ENCODE results near the gene EMP1.

The EMP1 gene

DNA sequence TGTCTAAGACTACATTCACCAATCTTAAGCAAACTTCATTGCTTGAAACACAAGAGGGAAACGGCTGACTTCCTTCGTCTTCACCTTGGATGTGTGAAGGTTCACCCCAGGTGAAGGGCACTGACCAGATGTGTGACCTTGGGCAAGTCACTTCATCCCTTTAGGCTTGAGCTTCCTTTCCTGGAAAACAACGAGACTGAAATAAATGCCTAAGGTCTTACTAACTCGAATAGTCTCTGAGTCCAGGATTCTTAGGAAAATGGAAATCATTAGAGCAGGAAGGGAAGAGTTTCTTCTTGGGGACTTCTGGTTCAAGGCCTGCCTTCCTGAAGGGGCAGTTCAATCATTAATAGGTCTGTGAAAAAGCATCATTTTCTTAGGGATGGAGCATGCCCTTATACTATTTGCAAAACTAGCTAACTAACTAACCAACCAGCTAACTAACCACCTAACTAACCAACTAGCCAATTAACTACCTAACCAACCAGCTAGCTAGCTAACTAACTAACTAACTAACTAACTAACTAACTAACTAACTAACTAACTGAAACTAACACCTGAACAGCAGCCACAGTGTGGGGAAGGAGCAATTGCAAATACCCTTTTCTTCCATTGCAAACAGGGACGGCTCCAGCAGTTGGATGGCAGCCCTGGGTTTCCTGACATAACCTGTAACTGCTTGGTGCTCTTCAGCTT is 31.5 kb upstream of the EMP1 start:
- no peaks in the 10 kb centered on the region for H3K79me2 ChIP-seq (ENCODE audit: insufficient read depth, low read length)
- no peaks in the 10 kb centered on the region for H3K9me2 ChIP-seq (ENCODE audit: low read depth, low read length)
- no peaks in the 10 kb centered on the region for H4K20me1 ChIP-seq (ENCODE audit: insufficient read depth, low read length)
- no peaks in the 10 kb centered on the region for H3K36me3 ChIP-seq (ENCODE audit: insufficient read depth, low read length)
- no peak overlapping the region for H3K4me2 ChIP-seq (ENCODE audit: low read length)
- 0 out of 2 replicates have a peak, but pooled peaks cover 4% of the 10 kb centered on the region for H3K27me3 ChIP-seq (ENCODE audit: insufficient read depth, low read length)
- H3K4me3 ChIP-seq (ENCODE audit: low read depth, low read length, poor library complexity, severe bottlenecking): no peak overlapping the region
- no peak overlapping the region for H2AFZ ChIP-seq (ENCODE audit: low read length)
- no peaks in the 10 kb centered on the region for H3F3A ChIP-seq (ENCODE audit: insufficient read depth, low read length)
- no peaks in the 10 kb centered on the region for H3K4me1 ChIP-seq (ENCODE audit: insufficient read depth, low read length, severe bottlenecking)
- TF ChIP-seq CTCF (IDR thresholded peaks at IDR 0.05; ENCODE audit: low read length) (no peak), EZH2 (IDR thresholded peaks at IDR 0.05; ENCODE audit: borderline replicate concordance, low read length) (no peak)
- no peaks in the 10 kb centered on the region for H3K9me3 ChIP-seq (ENCODE audit: low read length)
- no peak overlapping the region for H3K27ac ChIP-seq (ENCODE audit: low read depth, low read length, poor library complexity, severe bottlenecking)
- no peak overlapping the region for H3K9ac ChIP-seq (ENCODE audit: low read length)

- Histone ChIP-seq H4K20me1 (ENCODE audit: insufficient read depth, low read length) (no peaks in the 10 kb centered on the region), H3F3A (ENCODE audit: insufficient read depth, low read length) (no peaks in the 10 kb centered on the region), H3K9me2 (ENCODE audit: low read depth, low read length) (no peaks in the 10 kb centered on the region), H3K27me3 (ENCODE audit: insufficient read depth, low read length) (0 out of 2 replicates have a peak, but pooled peaks cover 4% of the 10 kb centered on the region), H3K4me1 (ENCODE audit: insufficient read depth, low read length, severe bottlenecking) (no peaks in the 10 kb centered on the region), H3K4me3 (ENCODE audit: low read depth, low read length, poor library complexity, severe bottlenecking) (no peak overlapping the region), H3K9me3 (ENCODE audit: low read length) (no peaks in the 10 kb centered on the region), H3K4me2 (ENCODE audit: low read length) (no peak overlapping the region), H3K36me3 (ENCODE audit: insufficient read depth, low read length) (no peaks in the 10 kb centered on the region), H3K9ac (ENCODE audit: low read length) (no peak overlapping the region), H3K27ac (ENCODE audit: low read depth, low read length, poor library complexity, severe bottlenecking) (no peak overlapping the region), H3K79me2 (ENCODE audit: insufficient read depth, low read length) (no peaks in the 10 kb centered on the region), H2AFZ (ENCODE audit: low read length) (no peak overlapping the region)
- TF ChIP-seq CTCF (IDR thresholded peaks at IDR 0.05; ENCODE audit: low read length) (no peak), EZH2 (IDR thresholded peaks at IDR 0.05; ENCODE audit: borderline replicate concordance, low read length) (no peak)
Observed at GRCh38 chr12:13165617-13166041, 30.9 kb upstream of the EMP1 start.

GRCh38 chr12:13167226-13167625 is 29.3 kb upstream of the EMP1 start:
- H3K27ac ChIP-seq (ENCODE audit: low read depth, low read length, poor library complexity, severe bottlenecking): no peak overlapping the region
- H2AFZ ChIP-seq (ENCODE audit: low read length): no peak overlapping the region
- H4K20me1 ChIP-seq (ENCODE audit: insufficient read depth, low read length): no peaks in the 10 kb centered on the region
- H3K9ac ChIP-seq (ENCODE audit: low read length): no peak overlapping the region
- H3K36me3 ChIP-seq (ENCODE audit: insufficient read depth, low read length): no peaks in the 10 kb centered on the region
- no peaks in the 10 kb centered on the region for H3K9me3 ChIP-seq (ENCODE audit: low read length)
- no peak overlapping the region for H3K4me3 ChIP-seq (ENCODE audit: low read depth, low read length, poor library complexity, severe bottlenecking)
- H3K4me2 ChIP-seq (ENCODE audit: low read length): no peak overlapping the region
- no peaks in the 10 kb centered on the region for H3F3A ChIP-seq (ENCODE audit: insufficient read depth, low read length)
- H3K4me1 ChIP-seq (ENCODE audit: insufficient read depth, low read length, severe bottlenecking): no peaks in the 10 kb centered on the region
- H3K27me3 ChIP-seq (ENCODE audit: insufficient read depth, low read length): 0 out of 2 replicates have a peak, but pooled peaks cover 4% of the 10 kb centered on the region
- H3K9me2 ChIP-seq (ENCODE audit: low read depth, low read length): no peaks in the 10 kb centered on the region
- TF ChIP-seq EZH2 (IDR thresholded peaks at IDR 0.05; ENCODE audit: borderline replicate concordance, low read length) (no peak), CTCF (IDR thresholded peaks at IDR 0.05; ENCODE audit: low read length) (no peak)
- no peaks in the 10 kb centered on the region for H3K79me2 ChIP-seq (ENCODE audit: insufficient read depth, low read length)
